SK-N-SH (cell line): ENCODE measurements around the gene ETFA.

Source experiments
- CHD2 ChIP-seq: fragments of 150-350 bp; IDR thresholded peaks from 2 replicates; pipeline ENCODE4 v1.6.1; 2018; ENCODE audit warnings: low read length; ENCODE audit not compliant: partially characterized antibody
- CTCF ChIP-seq: fragments of 200-600 bp; sonication (generic); IDR thresholded peaks from 2 replicates; pipeline ENCODE4 v1.6.1; 2017; ENCODE audit warnings: antibody characterized with exemption, mild to moderate bottlenecking, moderate library complexity
- FOSL2 ChIP-seq: IDR thresholded peaks from 2 replicates; pipeline ENCODE4 v1.4.0; 2012; ENCODE audit warnings: low read depth, mild to moderate bottlenecking, moderate library complexity, borderline replicate concordance

- TF ChIP-seq CTCF (no peak), CHD2 (no peak), FOSL2 (no peak)
Observed at GRCh38 chr15:76223521-76223920, 87.7 kb downstream of the ETFA start.
